Heart left ventricle (tissue), 16 donors: Measurements from ENCODE around the gene LGALS1. TPM values are rescaled to one million over a fixed set of nuclear protein-coding genes. Genes with fewer than 3 reads are reported as not detected.
A peak's percentile ranks its signal among the peaks of the same experiment; 100 is the strongest.

ENCODE experiments used
- ATAC-seq, 4 donors: fragments of 200-7000 bp; cut with Tn5 transposase; one replicate each; pipeline ENCODE4 v1.9.1; 2020 to 2022; ENCODE audit warnings: moderate library complexity in 4 of 4, mild to moderate bottlenecking in 3 of 4, moderate number of reproducible peaks in 1 of 4
- DNase-seq, 5 donors: peaks; one replicate each; pipeline ENCODE4 v3.0.0-alpha.2; 2020
- H3K27ac ChIP-seq, 12 donors: fragments of 200-600 bp; sonication (generic) in 4 of 12; one replicate each; pipeline versions ENCODE4 v1.5.0 to v1.8.0; 2016 to 2022; ENCODE audit warnings: mild to moderate bottlenecking in 2 of 12
- H3K27me3 ChIP-seq, 9 donors: fragments of 200-600 bp; sonication (generic) in 2 of 9; one replicate each; pipeline versions ENCODE4 v1.5.1 to v1.8.0; 2016 to 2022; ENCODE audit warnings: mild to moderate bottlenecking in 3 of 9
- H3K36me3 ChIP-seq, 9 donors: fragments of 200-600 bp; sonication (generic) in 2 of 9; one replicate each; pipeline versions ENCODE4 v1.5.0 to v1.8.0; 2018 to 2022; ENCODE audit warnings: mild to moderate bottlenecking in 2 of 9
- H3K4me1 ChIP-seq, 12 donors: fragments of 200-600 bp; sonication (generic) in 4 of 12; one replicate each; pipeline versions ENCODE4 v1.5.0 to v1.8.0; 2016 to 2022; ENCODE audit warnings: mild to moderate bottlenecking in 3 of 12
- H3K4me3 ChIP-seq, 12 donors: fragments of 200-600 bp; sonication (generic) in 4 of 12; one replicate each; pipeline versions ENCODE4 v1.5.0 to v1.8.0; 2017 to 2022; ENCODE audit warnings: mild to moderate bottlenecking in 9 of 12, moderate library complexity in 4 of 12
- H3K9me3 ChIP-seq, 12 donors: fragments of 200-600 bp; sonication (generic) in 4 of 12; one replicate each; pipeline versions ENCODE4 v1.5.0 to v1.8.0; 2016 to 2022; ENCODE audit warnings: mild to moderate bottlenecking in 1 of 12
- CTCF ChIP-seq, 12 donors: fragments of 200-600 bp; sonication (generic) in 4 of 12; IDR thresholded peaks; one replicate each; pipeline versions ENCODE4 v1.5.0 to v1.8.0; 2018 to 2022; ENCODE audit warnings: antibody characterized with exemption in 12 of 12, mild to moderate bottlenecking in 5 of 12
- POLR2A ChIP-seq, 2 donors: fragments of 450-650 bp; IDR thresholded peaks; one replicate each; pipeline ENCODE4 v1.6.1; 2017; ENCODE audit warnings: antibody characterized with exemption in 2 of 2, mild to moderate bottlenecking in 2 of 2, moderate library complexity in 2 of 2
- WGBS, 4 donors: extraction: QIAGEN DNeasy Blood & Tissue Kit in 2 of 4; methylation state at CpG; one replicate each; pipeline versions ENCODE4 v1.1.5 to v1.1.7; 2013 to 2018; 5-methylcytosine and 5-hydroxymethylcytosine counted together
- intact Hi-C, 10 donors: fragments of 100-400 bp; cut with DNase I; formaldehyde crosslinking; loops; one replicate each; pipeline versions ENCODE4 v1.11.1 to v1.14.2; 2022
- polyA plus RNA-seq, 2 donors: library from polyadenylated mRNA; stranded (reverse); fragments of 200-250 nt; gene quantifications; one replicate each; pipeline ENCODE4 v1.2.3, GENCODE V29; 2013
- total RNA-seq, 9 donors: library from RNA; depleted of rRNA in 2 of 9; stranded (reverse); fragments of >200 nt in 2 of 9; fragmentation: NEBNext Ultra II Directional in 3 of 9; extraction: Animal tissue kit (Norgen Biotek cat#: 25700) in 3 of 9; gene quantifications; one replicate each; pipeline versions ENCODE4 v1.1.0 to v1.2.4, GENCODE V29; 2016 to 2023
- donor health status: ischemic (EF 13 %, LVEDD 7.1; RV severe dilation, severe dysfunction).
- donor health status: healthy with polysubstance abuse.
- donor health status: DM: no; HTN: yes; CAD: no.
- donor health status: DM: no; HTN: no; CAD: no.
- donor health status: ischemic (EF 25% LVEDD 6.9; RV normal size, moderate dysfunction).
- donor health status: ischemic (EF 25% LVEDD 5.7; RV mildly dilated, moderate dysfunction).
- donor health status: healthy.
- donor health status: DM: yes; HTN: yes; CAD: no.
- donor health status: ischemic (EF 35%, LVEDD 5.7; RV mildly dilated, moderate dysfunction).
- donor health status: nonischemic (EF 11% LVEDD 7.7; RV severe dilation, severe dysfunction).
- donor health status: DM: yes; HTN: yes; CAD: no.
- donor health status: PGD.
- donor health status: ischemic (EF 29% LVEDD 5.4; RV normal size, mild dysfunction).
- donor health status: nonischemic (EF 23%, LVEDD 6.1; RV moderate dilation, normal function).

LGALS1 gene
- total and polyA plus RNA-seq, 11 donors = 722 to 2,204 (median 951) TPM

DNA sequence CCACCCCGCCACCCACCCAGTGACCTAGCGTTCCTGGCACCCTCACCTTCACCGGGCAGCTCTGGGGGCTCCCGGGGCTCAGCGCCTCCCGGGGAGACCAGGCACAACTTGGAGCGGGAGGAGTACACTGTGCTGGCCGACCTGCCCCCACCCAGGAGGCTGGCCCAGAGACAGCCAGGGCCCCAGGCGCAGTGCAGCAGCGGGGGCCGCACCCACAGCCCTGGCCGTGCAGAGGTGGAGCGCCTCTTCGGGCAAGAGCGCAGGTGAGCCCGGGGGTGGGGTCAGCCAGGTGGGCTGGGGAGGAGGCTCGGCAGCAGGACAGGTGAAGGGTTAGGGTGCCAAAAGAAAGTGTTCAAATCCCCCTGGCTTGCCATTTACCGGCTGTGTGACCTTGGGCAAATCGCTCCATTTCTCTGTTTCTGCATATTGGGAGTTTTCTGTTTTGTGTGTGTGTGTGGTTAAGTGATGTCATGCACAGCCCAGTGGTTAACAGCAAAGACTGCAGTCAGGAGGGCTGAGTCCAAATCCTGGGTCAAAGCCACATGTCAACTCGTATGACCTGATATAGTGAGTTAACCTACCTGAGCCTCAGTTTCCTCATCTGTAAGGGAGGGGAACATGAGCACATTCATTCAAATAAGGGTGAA, 50.9 kb downstream of the LGALS1 start:
- peak in 1 of 4 donors; percentile 6 for ATAC-seq
- Histone ChIP-seq H3K4me3 (no peak overlapping the region), H3K4me1 (peaks cover 0 to 38% (median 10%) of the 10 kb centered on the region in 12 donors), H3K36me3 (no peaks in the 10 kb centered on the region), H3K27ac (no peak overlapping the region), H3K27me3 (no peaks in the 10 kb centered on the region), H3K9me3 (no peaks in the 10 kb centered on the region)
- TF ChIP-seq CTCF (IDR thresholded peaks at IDR 0.05) = peak in 2 of 12 donors; percentile 11 to 12
- TF ChIP-seq POLR2A (IDR thresholded peaks at IDR 0.05) = no peak
- intact Hi-C loops = no loop called here
- WGBS, 4 donors = 83 to 94% (median 89%) methylated on average over 15 to 20 of the region's 20 CpGs
- no peak for DNase-seq

DNA sequence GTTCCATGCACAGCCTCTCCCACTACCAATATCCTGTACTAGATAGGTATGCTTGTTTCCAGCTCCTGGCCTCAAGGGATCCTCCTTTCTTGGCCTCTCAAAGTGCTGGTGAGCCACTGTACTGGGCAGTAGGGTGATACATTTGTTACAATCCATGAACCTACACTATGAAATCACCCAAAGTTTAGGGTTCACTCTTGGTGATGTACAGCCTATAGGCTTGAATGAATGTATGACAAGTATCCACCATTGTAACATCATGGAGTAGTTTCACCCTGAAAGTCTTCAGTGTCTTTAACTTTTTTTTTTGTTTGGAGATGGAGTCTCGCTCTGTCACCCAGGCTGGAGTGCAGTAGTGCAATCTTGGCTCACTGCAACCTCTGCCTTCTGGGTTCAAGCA, 53.2 kb downstream of the LGALS1 start:
- peak overlapping the region in 1 of 12 donors; percentile 7 for H3K4me3 ChIP-seq
- ATAC-seq (peak in 1 of 4 donors; percentile 30), DNase-seq (no peak)
- TF ChIP-seq POLR2A (IDR thresholded peaks at IDR 0.05) (no peak), CTCF (IDR thresholded peaks at IDR 0.05) (no peak)
- no peaks in the 10 kb centered on the region for H3K36me3 ChIP-seq
- peaks cover 0 to 44% (median 10%) of the 10 kb centered on the region in 12 donors for H3K4me1 ChIP-seq
- H3K27me3 ChIP-seq = no peaks in the 10 kb centered on the region
- no peaks in the 10 kb centered on the region for H3K9me3 ChIP-seq
- 98 to 100% (median 100%) methylated on average over 1 of the region's 1 CpG for WGBS, 4 donors
- peak overlapping the region in 8 of 12 donors; percentile 18 to 77 (median 59) for H3K27ac ChIP-seq
- intact Hi-C loops = no loop called here

Other genes with a start within 250 kb of the LGALS1 start
- under 1 TPM in 5 of 9 donors, not detected in 4; 0.02 to 0.72 (median 0.06) TPM for gene ELFN2, start 248.2 kb upstream of the LGALS1 start, total RNA-seq
- under 1 TPM; 0.01 to 0.04 TPM for gene ELFN2, start 248.2 kb upstream of the LGALS1 start, polyA plus RNA-seq
- gene MFNG, start 189.3 kb upstream of the LGALS1 start, total RNA-seq = 10 to 100 TPM in 4 of 9 donors, 1 to 10 TPM in 5; 5.8 to 25.6 (median 9.6) TPM
- gene MFNG, start 189.3 kb upstream of the LGALS1 start, polyA plus RNA-seq = 10 to 100 TPM in 1 of 2 donors, 1 to 10 TPM in 1; 7.1 to 16.3 TPM
- 10 to 100 TPM in 3 of 9 donors, 1 to 10 TPM in 6; 5.2 to 12.6 (median 8.1) TPM for gene CARD10, start 156.2 kb upstream of the LGALS1 start, total RNA-seq
- 10 to 100 TPM in 1 of 2 donors, 1 to 10 TPM in 1; 7.8 to 13.9 TPM for gene CARD10, start 156.2 kb upstream of the LGALS1 start, polyA plus RNA-seq
- gene CDC42EP1, start 115.2 kb upstream of the LGALS1 start, total RNA-seq = 10 to 100 TPM; 11.9 to 34.9 (median 23.8) TPM
- 10 to 100 TPM; 10.4 to 17.7 TPM for gene CDC42EP1, start 115.2 kb upstream of the LGALS1 start, polyA plus RNA-seq
- gene LGALS2, start 95.5 kb upstream of the LGALS1 start, total RNA-seq = 10 to 100 TPM in 1 of 9 donors, 1 to 10 TPM in 1, not detected in 7; 5.3 to 10.3 TPM
- gene LGALS2, start 95.5 kb upstream of the LGALS1 start, polyA plus RNA-seq = under 1 TPM in 1 of 2 donors, not detected in 1; 0.17 TPM
- gene GGA1, start 66.8 kb upstream of the LGALS1 start, total RNA-seq = 10 to 100 TPM; 22.7 to 45.7 (median 27.4) TPM
- 10 to 100 TPM; 27.4 to 39.4 TPM for gene GGA1, start 66.8 kb upstream of the LGALS1 start, polyA plus RNA-seq
- gene SH3BP1, start 36.0 kb upstream of the LGALS1 start, total RNA-seq = 10 to 100 TPM in 1 of 9 donors, 1 to 10 TPM in 6, under 1 TPM in 2; 0.44 to 19.7 (median 2.0) TPM
- 1 to 10 TPM in 1 of 2 donors, under 1 TPM in 1; 1.00 to 2.2 TPM for gene SH3BP1, start 36.0 kb upstream of the LGALS1 start, polyA plus RNA-seq
- 10 to 100 TPM; 15.2 to 33.1 (median 25.9) TPM for gene PDXP, start 16.9 kb upstream of the LGALS1 start, total RNA-seq
- 10 to 100 TPM; 12.8 to 36.4 TPM for gene PDXP, start 16.9 kb upstream of the LGALS1 start, polyA plus RNA-seq
- gene NOL12, start 10.7 kb downstream of the LGALS1 start, total RNA-seq = 10 to 100 TPM in 8 of 9 donors, 1 to 10 TPM in 1; 8.0 to 16.3 (median 13.8) TPM
- gene NOL12, start 10.7 kb downstream of the LGALS1 start, polyA plus RNA-seq = 10 to 100 TPM; 16.8 to 29.2 TPM
- 100 to 1,000 TPM in 4 of 9 donors, 10 to 100 TPM in 5; 67.9 to 147 (median 94.7) TPM for gene TRIOBP, start 21.4 kb downstream of the LGALS1 start, total RNA-seq
- 100 to 1,000 TPM in 1 of 2 donors, 10 to 100 TPM in 1; 54.9 to 119 TPM for gene TRIOBP, start 21.4 kb downstream of the LGALS1 start, polyA plus RNA-seq
- 10 to 100 TPM; 25.2 to 83.6 (median 39.7) TPM for gene GCAT, start 132.3 kb downstream of the LGALS1 start, total RNA-seq
- gene GCAT, start 132.3 kb downstream of the LGALS1 start, polyA plus RNA-seq = 10 to 100 TPM; 26.7 to 53.4 TPM
- gene GALR3, start 147.7 kb downstream of the LGALS1 start, total RNA-seq = not detected
- gene GALR3, start 147.7 kb downstream of the LGALS1 start, polyA plus RNA-seq = not detected
- 10 to 100 TPM; 11.6 to 44.6 (median 15.9) TPM for gene ANKRD54, start 168.7 kb downstream of the LGALS1 start, total RNA-seq
- gene ANKRD54, start 168.7 kb downstream of the LGALS1 start, polyA plus RNA-seq = 10 to 100 TPM; 15.7 to 20.4 TPM
- gene EIF3L, start 173.8 kb downstream of the LGALS1 start, total RNA-seq = 100 to 1,000 TPM; 237 to 456 (median 369) TPM
- 100 to 1,000 TPM; 111 to 284 TPM for gene EIF3L, start 173.8 kb downstream of the LGALS1 start, polyA plus RNA-seq
- 10 to 100 TPM; 15.8 to 40.7 (median 17.8) TPM for gene MICALL1, start 230.7 kb downstream of the LGALS1 start, total RNA-seq
- 10 to 100 TPM; 10.6 to 21.3 TPM for gene MICALL1, start 230.7 kb downstream of the LGALS1 start, polyA plus RNA-seq